H1 (cell line): ENCODE data around the gene CLPTM1L. TPM values are rescaled to one million over a fixed set of nuclear protein-coding genes. Genes with fewer than 3 reads are reported as not detected.

ENCODE experiments used
- CTCF ChIA-PET: fragments of 300-600 bp; sonication (Branson Sonifier 250); formaldehyde crosslinking; loops from one replicate; lab custom pipeline; 2021; ENCODE audit not compliant: partially characterized antibody; lab: Charles Lee
- POLR2A ChIA-PET: fragments of 300-600 bp; sonication (Branson Sonifier 250); formaldehyde crosslinking; loops from one replicate; lab custom pipeline; 2021; ENCODE audit warnings: inconsistent platforms; ENCODE audit not compliant: partially characterized antibody; lab: Charles Lee
- DNase-seq, 2 experiments: peaks; one replicate each; pipeline versions ENCODE4 v3.0.0 to v3.0.0-alpha.2; 2010 to 2022; ENCODE audit warnings: low spot score in 2 of 2, low read depth in 1 of 2, mixed read lengths in 1 of 2
- FAIRE-seq: peaks from 2 replicates; lab custom pipeline; 2011; peaks lifted over from hg19 to GRCh38; lab: Jason Lieb, UNC
- H2AFZ ChIP-seq: 2 replicates; pipeline ENCODE4 v1.8.1; 2012; ENCODE audit warnings: low read length, inconsistent platforms
- H2AK5ac ChIP-seq: 2 replicates; pipeline ENCODE4 v1.6.1; 2013; ENCODE audit warnings: low read depth, low read length
- H2BK120ac ChIP-seq: replicated peaks from 2 replicates; pipeline ENCODE3; 2013; ENCODE audit warnings: low read depth, low read length, inconsistent platforms
- H2BK12ac ChIP-seq: 2 replicates; pipeline ENCODE4 v1.6.1; 2013; ENCODE audit warnings: low read depth, low read length
- H2BK15ac ChIP-seq: 2 replicates; pipeline ENCODE4 v1.6.1; 2013; ENCODE audit warnings: low read length
- H2BK20ac ChIP-seq: 2 replicates; pipeline ENCODE4 v1.6.1; 2013; ENCODE audit warnings: low read length
- H2BK5ac ChIP-seq: 2 replicates; pipeline ENCODE4 v1.6.1; 2013; ENCODE audit warnings: low read depth, low read length
- H3K14ac ChIP-seq: 2 replicates; pipeline ENCODE4 v1.6.1; 2013; ENCODE audit warnings: inconsistent platforms; ENCODE audit not compliant: insufficient read length
- H3K18ac ChIP-seq: 2 replicates; pipeline ENCODE4 v1.6.1; 2013; ENCODE audit warnings: low read length; ENCODE audit errors: extremely low read depth
- H3K23ac ChIP-seq: 2 replicates; pipeline ENCODE4 v1.6.1; 2013; ENCODE audit warnings: inconsistent platforms; ENCODE audit not compliant: insufficient read length
- H3K23me2 ChIP-seq: 2 replicates; pipeline ENCODE4 v1.6.1; 2013; ENCODE audit warnings: low read depth, low read length
- H3K27ac ChIP-seq: 2 replicates; pipeline ENCODE4 v1.6.1; 2011; ENCODE audit warnings: low read depth, low read length, inconsistent platforms
- H3K27me3 ChIP-seq, 4 experiments: replicated peaks in 1 of 4; 1 replicate in 1 of 4; 2 replicates in 3 of 4; pipeline versions ENCODE4 v1.6.1 to v1.8.1; 2011 to 2013; ENCODE audit warnings: low read length in 3 of 4, mild to moderate bottlenecking in 3 of 4, inconsistent platforms in 2 of 4, mixed read lengths in 2 of 4, moderate library complexity in 1 of 4; ENCODE audit not compliant: control insufficient read depth in 3 of 4, insufficient read depth in 3 of 4; ENCODE audit errors: extremely low read depth in 1 of 4
- H3K36me3 ChIP-seq, 4 experiments: 2 replicates each; pipeline versions ENCODE4 v1.6.1 to v1.8.1; 2011 to 2013; ENCODE audit warnings: mild to moderate bottlenecking in 4 of 4, low read length in 3 of 4, moderate library complexity in 2 of 4, control low read depth in 1 of 4, inconsistent platforms in 1 of 4; ENCODE audit not compliant: insufficient read depth in 4 of 4, control insufficient read depth in 2 of 4
- H3K4ac ChIP-seq: replicated peaks from 2 replicates; pipeline ENCODE3; 2013; ENCODE audit warnings: low read length, low read depth, mixed read lengths, inconsistent platforms; ENCODE audit not compliant: insufficient read length
- H3K4me1 ChIP-seq, 4 experiments: replicated peaks in 1 of 4; 1 replicate in 1 of 4; 2 replicates in 3 of 4; pipeline versions ENCODE4 v1.6.1 to v1.8.1; 2011 to 2013; ENCODE audit warnings: low read length in 3 of 4, inconsistent platforms in 2 of 4, mixed read lengths in 1 of 4; ENCODE audit not compliant: insufficient read depth in 4 of 4, control insufficient read depth in 3 of 4
- H3K4me2 ChIP-seq, 2 experiments: 2 replicates each; pipeline versions ENCODE4 v1.6.1 to v1.8.1; 2011 to 2013; ENCODE audit warnings: low read depth in 2 of 2, low read length in 2 of 2, control low read depth in 1 of 2, inconsistent platforms in 1 of 2, mild to moderate bottlenecking in 1 of 2; ENCODE audit not compliant: insufficient read depth in 1 of 2
- H3K4me3 ChIP-seq, 4 experiments: fragments of 200-600, 300-600 bp in 1 of 4; sonication (generic), shearing (Covaris generic), sonication (Bioruptor Twin) in 1 of 4; 2 replicates each; pipeline versions ENCODE4 v1.5.1 to v1.8.1; 2011 to 2016; ENCODE audit warnings: low read length in 4 of 4, low read depth in 3 of 4, control low read depth in 2 of 4, inconsistent platforms in 2 of 4, mild to moderate bottlenecking in 2 of 4, mixed read lengths in 1 of 4, moderate library complexity in 1 of 4; ENCODE audit not compliant: insufficient read depth in 2 of 4; ENCODE audit errors: extremely low read depth in 1 of 4
- H3K56ac ChIP-seq: replicated peaks from 2 replicates; pipeline ENCODE3; 2013; ENCODE audit warnings: low read depth, mild to moderate bottlenecking, mixed read lengths, low read length, inconsistent platforms; ENCODE audit not compliant: insufficient read length
- H3K79me1 ChIP-seq: 2 replicates; pipeline ENCODE4 v1.6.1; 2013; ENCODE audit warnings: low read depth, low read length, control low read depth
- H3K79me2 ChIP-seq, 2 experiments: 2 replicates each; pipeline versions ENCODE4 v1.6.1 to v1.8.1; 2012 to 2013; ENCODE audit warnings: low read length in 2 of 2, mild to moderate bottlenecking in 2 of 2, inconsistent platforms in 1 of 2; ENCODE audit not compliant: insufficient read depth in 2 of 2, control insufficient read depth in 1 of 2
- H3K9ac ChIP-seq, 4 experiments: replicated peaks in 1 of 4; 1 replicate in 1 of 4; 2 replicates in 3 of 4; pipeline versions ENCODE4 v1.6.1 to v1.8.1; 2011 to 2013; ENCODE audit warnings: low read depth in 3 of 4, low read length in 3 of 4, control low read depth in 2 of 4, mild to moderate bottlenecking in 2 of 4, moderate library complexity in 2 of 4, inconsistent platforms in 1 of 4; ENCODE audit errors: extremely low read depth in 1 of 4
- H3K9me3 ChIP-seq, 2 experiments: 2 replicates each; pipeline versions ENCODE4 v1.6.1 to v1.8.1; 2012 to 2013; ENCODE audit warnings: mild to moderate bottlenecking in 2 of 2, moderate library complexity in 2 of 2, control low read depth in 1 of 2, inconsistent platforms in 1 of 2, low read depth in 1 of 2, low read length in 1 of 2, mixed read lengths in 1 of 2; ENCODE audit not compliant: insufficient read depth in 2 of 2
- H4K20me1 ChIP-seq, 2 experiments: replicated peaks in 1 of 2; 2 replicates each; pipeline versions ENCODE3 to v1.8.1; 2011 to 2013; ENCODE audit warnings: inconsistent platforms in 2 of 2, low read length in 2 of 2, mild to moderate bottlenecking in 1 of 2; ENCODE audit not compliant: insufficient read depth in 2 of 2, control insufficient read depth in 1 of 2
- H4K5ac ChIP-seq: 2 replicates; pipeline ENCODE4 v1.6.1; 2013; ENCODE audit warnings: low read length, low read depth, mixed read lengths, inconsistent platforms; ENCODE audit not compliant: insufficient read length
- H4K8ac ChIP-seq: 2 replicates; pipeline ENCODE4 v1.8.0; 2013; ENCODE audit warnings: mild to moderate bottlenecking, moderate library complexity, low read length, inconsistent platforms; ENCODE audit not compliant: insufficient read depth; ENCODE audit errors: extremely low read depth
- H4K91ac ChIP-seq: replicated peaks from 2 replicates; pipeline ENCODE3; 2013; ENCODE audit warnings: low read length, mixed read lengths, inconsistent platforms; ENCODE audit not compliant: insufficient read length
- CREB1 ChIP-seq: IDR thresholded peaks from 2 replicates; pipeline ENCODE4 v1.6.1; 2012; ENCODE audit warnings: inconsistent platforms
- CTBP2 ChIP-seq: IDR thresholded peaks from 2 replicates; pipeline ENCODE4 v1.7.0; 2011; ENCODE audit warnings: borderline replicate concordance, mild to moderate bottlenecking, moderate library complexity, mixed read lengths, low read length; ENCODE audit not compliant: insufficient read depth, insufficient read length
- EZH2 ChIP-seq: fragments of 200-600 bp; sonication (generic); IDR thresholded peaks from 2 replicates; pipeline ENCODE4 v1.7.1; 2012; ENCODE audit warnings: low read depth, mild to moderate bottlenecking, moderate library complexity, low read length, inconsistent platforms; ENCODE audit not compliant: severe bottlenecking
- KDM4A ChIP-seq: IDR thresholded peaks from one replicate; pipeline ENCODE4 v1.7.1; 2012; ENCODE audit warnings: low read depth, mild to moderate bottlenecking, moderate library complexity, low read length, inconsistent platforms; ENCODE audit not compliant: severe bottlenecking
- NANOG ChIP-seq: IDR thresholded peaks from 2 replicates; pipeline ENCODE4 v1.6.1; 2011; ENCODE audit warnings: low read length, low read depth, mild to moderate bottlenecking, inconsistent platforms; ENCODE audit not compliant: insufficient read depth, poor library complexity, severe bottlenecking
- RAD21 ChIP-seq, 2 experiments: IDR thresholded peaks in 1 of 2; conservative IDR thresholded peaks in 1 of 2; 2 replicates each; pipeline ENCODE4 v1.6.1; 2011; ENCODE audit warnings: low read depth in 2 of 2, low read length in 2 of 2, improper control_type of control experiment in 1 of 2, inconsistent platforms in 1 of 2, mild to moderate bottlenecking in 1 of 2, moderate library complexity in 1 of 2
- TAF1 ChIP-seq: IDR thresholded peaks from 2 replicates; pipeline ENCODE4 v1.6.1; 2011; ENCODE audit warnings: mild to moderate bottlenecking, low read depth, low read length
- WGBS, 2 experiments: shearing (Covaris generic) in 1 of 2; methylation state at CpG; one replicate each; pipeline versions ENCODE4 v1.1.6 to v1.1.7; 2013 to 2015; ENCODE audit warnings: low lambda C conversion rate in 2 of 2, mixed read lengths in 2 of 2, inconsistent platforms in 1 of 2, low coverage in 1 of 2, missing lambda C conversion rate in 1 of 2; ENCODE audit not compliant: insufficient replicate concordance in 2 of 2, insufficient coverage in 1 of 2, insufficient read length in 1 of 2; ENCODE audit errors: extremely low coverage in 1 of 2, missing lambda C conversion rate in 1 of 2; 5-methylcytosine and 5-hydroxymethylcytosine counted together
- polyA plus RNA-seq, 7 experiments: library from polyadenylated mRNA; depleted of rRNA in 3 of 7; stranded (reverse) in 5 of 7; unstranded in 2 of 7; fragments of >200 nt in 5 of 7; fragments of 200-250 nt in 2 of 7; gene quantifications; 1 replicate in 5 of 7; 2 replicates in 1 of 7; 4 replicates in 1 of 7; pipeline versions ENCODE4 v1.2.1 to v1.2.3, GENCODE V29; 2011 to 2013; ENCODE audit warnings: missing spikeins in 2 of 7, mixed read lengths in 2 of 7
- total RNA-seq: library from RNA; stranded (reverse); fragmentation: NEBNext Ultra II Directional; extraction: Animal tissue kit (Norgen Biotek cat#: 25700); gene quantifications from 2 replicates; pipeline ENCODE4 v1.2.1, GENCODE V29; 2021
- TF ChIP-seq, protein P1 (sequence below): IDR thresholded peaks from 2 replicates; pipeline ENCODE4 v1.6.1; 2012; ENCODE audit warnings: inconsistent platforms

The CLPTM1L gene
- total and polyA plus RNA-seq, 2 of the 8 experiments (the other 6 are each of a cell fraction or from before 2014, with no cell fraction given), result 102 to 119 TPM

DNA sequence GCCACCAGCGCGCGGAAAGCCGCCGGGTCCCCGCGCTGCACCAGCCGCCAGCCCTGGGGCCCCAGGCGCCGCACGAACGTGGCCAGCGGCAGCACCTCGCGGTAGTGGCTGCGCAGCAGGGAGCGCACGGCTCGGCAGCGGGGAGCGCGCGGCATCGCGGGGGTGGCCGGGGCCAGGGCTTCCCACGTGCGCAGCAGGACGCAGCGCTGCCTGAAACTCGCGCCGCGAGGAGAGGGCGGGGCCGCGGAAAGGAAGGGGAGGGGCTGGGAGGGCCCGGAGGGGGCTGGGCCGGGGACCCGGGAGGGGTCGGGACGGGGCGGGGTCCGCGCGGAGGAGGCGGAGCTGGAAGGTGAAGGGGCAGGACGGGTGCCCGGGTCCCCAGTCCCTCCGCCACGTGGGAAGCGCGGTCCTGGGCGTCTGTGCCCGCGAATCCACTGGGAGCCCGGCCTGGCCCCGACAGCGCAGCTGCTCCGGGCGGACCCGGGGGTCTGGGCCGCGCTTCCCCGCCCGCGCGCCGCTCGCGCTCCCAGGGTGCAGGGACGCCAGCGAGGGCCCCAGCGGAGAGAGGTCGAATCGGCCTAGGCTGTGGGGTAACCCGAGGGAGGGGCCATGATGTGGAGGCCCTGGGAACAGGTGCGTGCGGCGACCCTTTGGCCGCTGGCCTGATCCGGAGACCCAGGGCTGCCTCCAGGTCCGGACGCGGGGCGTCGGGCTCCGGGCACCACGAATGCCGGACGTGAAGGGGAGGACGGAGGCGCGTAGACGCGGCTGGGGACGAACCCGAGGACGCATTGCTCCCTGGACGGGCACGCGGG is 49.9 kb downstream of the CLPTM1L start, which contains the start of gene TERT:
TERT (minus strand) TSS at position 234 of the 815 bp plus-strand sequence; CDS start at position 155, 79 bp downstream.
- CTCF ChIA-PET, result interaction anchor here (0.7 to 1.7 kb wide), 3 partner anchors 16 to 127 kb away, joined by 3 to 4 read pairs (median 4); no protein-coding TSS in a partner anchor
- WGBS, 2 experiments, result 4% methylated on average over 62 of the region's 102 CpGs; no CpG with 5 or more reads in 1 of the 2 experiments
- peak within 1 kb of the TSS; percentile 20; the same call in 1 of the 2 replicates for H2AFZ ChIP-seq
- TF ChIP-seq KDM4A (peak; percentile 91), NANOG (no peak), RAD21 (IDR thresholded peaks at IDR 0.05 in 1 of 2, conservative IDR thresholded peaks at IDR 0.05 in 1 of 2; ENCODE audit: low read depth in 2 of 2, low read length in 2 of 2) (peak in 1 of 2 experiments; percentile 5; a peak in 2 of 4 replicates), TAF1 (0 out of 2 replicates have a peak, but pooled peaks have one; percentile 18), CREB1 (0 out of 2 replicates have a peak, but pooled peaks have one; percentile 9), CTBP2 (no peak), EZH2 (no peak)
- TF ChIP-seq, protein P1, sequence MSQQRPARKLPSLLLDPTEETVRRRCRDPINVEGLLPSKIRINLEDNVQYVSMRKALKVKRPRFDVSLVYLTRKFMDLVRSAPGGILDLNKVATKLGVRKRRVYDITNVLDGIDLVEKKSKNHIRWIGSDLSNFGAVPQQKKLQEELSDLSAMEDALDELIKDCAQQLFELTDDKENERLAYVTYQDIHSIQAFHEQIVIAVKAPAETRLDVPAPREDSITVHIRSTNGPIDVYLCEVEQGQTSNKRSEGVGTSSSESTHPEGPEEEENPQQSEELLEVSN, result no peak

More for the DNA sequence above, 49.9 kb downstream of the CLPTM1L start, which contains the start of gene TERT:
- no peak within 1 kb of the TSS; the same call in 1 of the 2 replicates for H2BK12ac ChIP-seq
- H4K8ac ChIP-seq, result peak within 1 kb of the TSS; percentile 85
- H3K23me2 ChIP-seq, result peaks cover 14% of the 10 kb centered on the region; the same call in 1 of the 2 replicates
- H3K9me3 ChIP-seq, result no peaks in the 10 kb centered on the region
- H3K27me3 ChIP-seq, result peaks cover 0 to 8% (median 2%) of the 10 kb centered on the region in 4 experiments; a peak in 4 of 7 replicates
- no peak within 1 kb of the TSS for H2BK15ac ChIP-seq
- H3K4me1 ChIP-seq, result peaks cover 0 to 13% (median 6%) of the 10 kb centered on the region in 4 experiments; a peak in 5 of 7 replicates
- no peaks in the 10 kb centered on the region; a peak in 1 of 4 replicates for H3K79me2 ChIP-seq
- POLR2A ChIA-PET, result interaction anchor here (0.6 to 1.9 kb wide), 13 partner anchors 9 to 159 kb away, joined by 3 to 9 read pairs (median 4); partner anchors contain the start of gene CLPTM1L
- no peaks in the 10 kb centered on the region; a peak in 2 of 8 replicates for H3K36me3 ChIP-seq
- DNase-seq (peak in 1 of 2 experiments; percentile 93), FAIRE-seq (no peak)
- peak within 1 kb of the TSS; percentile 13; the same call in 1 of the 2 replicates for H2BK5ac ChIP-seq
- H3K4me2 ChIP-seq, result peak within 1 kb of the TSS; percentile 64 to 78
- H4K91ac ChIP-seq, result peak within 1 kb of the TSS; percentile 85
- no peak within 1 kb of the TSS for H4K5ac ChIP-seq
- peak within 1 kb of the TSS; percentile 85 for H3K4ac ChIP-seq
- H3K27ac ChIP-seq, result no peak within 1 kb of the TSS
- H3K18ac ChIP-seq, result peak within 1 kb of the TSS; percentile 83
- H3K79me1 ChIP-seq, result peaks cover 3% of the 10 kb centered on the region; the same call in 1 of the 2 replicates
- no peak within 1 kb of the TSS for H2BK120ac ChIP-seq
- H3K14ac ChIP-seq, result no peak within 1 kb of the TSS
- H4K20me1 ChIP-seq, result peaks cover 4 to 11% of the 10 kb centered on the region in 2 experiments
- H3K4me3 ChIP-seq, result peak within 1 kb of the TSS; percentile 46 to 76 (median 56)
- H2BK20ac ChIP-seq, result no peak within 1 kb of the TSS
- no peak within 1 kb of the TSS; a peak in 1 of 7 replicates for H3K9ac ChIP-seq
- H2AK5ac ChIP-seq, result 0 out of 2 replicates have a peak within 1 kb of the TSS, but pooled peaks have one; percentile 13
- H3K23ac ChIP-seq, result no peak within 1 kb of the TSS
- H3K56ac ChIP-seq, result peak within 1 kb of the TSS; percentile 30
